Osteoblast (primary cell): ENCODE data around the gene AP4M1. TPM values are rescaled to one million over a fixed set of nuclear protein-coding genes. Genes with fewer than 3 reads are reported as not detected.

ENCODE experiments used
- DNase-seq: peaks from one replicate; pipeline ENCODE4 v3.0.0; 2011; ENCODE audit warnings: low spot score, mixed read lengths; ENCODE audit not compliant: insufficient read length; ENCODE audit errors: missing footprints
- H2AFZ ChIP-seq: 2 replicates; pipeline ENCODE4 v1.6.0; 2011; ENCODE audit warnings: mild to moderate bottlenecking, low read length
- H3K27ac ChIP-seq: 2 replicates; pipeline ENCODE4 v1.5.1; 2011; ENCODE audit warnings: mild to moderate bottlenecking, low read depth, low read length, moderate library complexity
- H3K27me3 ChIP-seq: 2 replicates; pipeline ENCODE4 v1.6.0; 2012; ENCODE audit warnings: mild to moderate bottlenecking, control low read depth, inconsistent platforms, low read length, moderate library complexity; ENCODE audit not compliant: insufficient read depth
- H3K36me3 ChIP-seq: 2 replicates; pipeline ENCODE4 v1.5.1; 2011; ENCODE audit warnings: mild to moderate bottlenecking, low read length, control low read depth, moderate library complexity; ENCODE audit not compliant: insufficient read depth
- H3K4me1 ChIP-seq: 2 replicates; pipeline ENCODE4 v1.5.1; 2011; ENCODE audit warnings: mild to moderate bottlenecking, low read length, control low read depth, moderate library complexity; ENCODE audit not compliant: insufficient read depth
- H3K4me2 ChIP-seq: 2 replicates; pipeline ENCODE4 v1.6.0; 2011; ENCODE audit warnings: mild to moderate bottlenecking, low read length; ENCODE audit not compliant: insufficient read depth
- H3K4me3 ChIP-seq: fragments of 200-600 bp; sonication (generic); 3 replicates; pipeline ENCODE4 v1.5.1; 2012; ENCODE audit warnings: mild to moderate bottlenecking, low read length, inconsistent platforms; ENCODE audit not compliant: insufficient read depth
- H3K79me2 ChIP-seq: 2 replicates; pipeline ENCODE4 v1.6.0; 2012; ENCODE audit warnings: mild to moderate bottlenecking, low read length, control low read depth, inconsistent platforms; ENCODE audit not compliant: insufficient read depth
- H3K9me3 ChIP-seq: 2 replicates; pipeline ENCODE4 v1.5.1; 2011; ENCODE audit warnings: low read depth, low read length, control low read depth
- H4K20me1 ChIP-seq: 2 replicates; pipeline ENCODE4 v1.6.0; 2012; ENCODE audit warnings: mild to moderate bottlenecking, low read length, control low read depth; ENCODE audit not compliant: insufficient read depth
- CTCF ChIP-seq: IDR thresholded peaks from 2 replicates; pipeline ENCODE4 v1.5.1; 2011; ENCODE audit warnings: mild to moderate bottlenecking, low read depth, low read length, moderate library complexity; ENCODE audit errors: extremely low read depth
- total RNA-seq: library from RNA; depleted of rRNA; stranded (reverse); fragments of >200 nt; gene quantifications from 2 replicates; pipeline ENCODE4 v1.2.3, GENCODE V29; 2012

Gene AP4M1
- total RNA-seq, 1 donor, result 19.5 TPM

- no peak for DNase-seq
- Histone ChIP-seq H4K20me1 (no peaks in the 10 kb centered on the region), H2AFZ (no peak overlapping the region), H3K4me1 (peaks cover 9% of the 10 kb centered on the region), H3K27me3 (no peaks in the 10 kb centered on the region), H3K27ac (no peak overlapping the region), H3K79me2 (peaks cover 16% of the 10 kb centered on the region), H3K4me2 (no peak overlapping the region), H3K4me3 (no peak overlapping the region), H3K9me3 (no peaks in the 10 kb centered on the region), H3K36me3 (peaks cover 27% of the 10 kb centered on the region)
- no peak for TF ChIP-seq CTCF
Observed at GRCh38 chr7:100115026-100115425, 13.6 kb downstream of the AP4M1 start.

DNA sequence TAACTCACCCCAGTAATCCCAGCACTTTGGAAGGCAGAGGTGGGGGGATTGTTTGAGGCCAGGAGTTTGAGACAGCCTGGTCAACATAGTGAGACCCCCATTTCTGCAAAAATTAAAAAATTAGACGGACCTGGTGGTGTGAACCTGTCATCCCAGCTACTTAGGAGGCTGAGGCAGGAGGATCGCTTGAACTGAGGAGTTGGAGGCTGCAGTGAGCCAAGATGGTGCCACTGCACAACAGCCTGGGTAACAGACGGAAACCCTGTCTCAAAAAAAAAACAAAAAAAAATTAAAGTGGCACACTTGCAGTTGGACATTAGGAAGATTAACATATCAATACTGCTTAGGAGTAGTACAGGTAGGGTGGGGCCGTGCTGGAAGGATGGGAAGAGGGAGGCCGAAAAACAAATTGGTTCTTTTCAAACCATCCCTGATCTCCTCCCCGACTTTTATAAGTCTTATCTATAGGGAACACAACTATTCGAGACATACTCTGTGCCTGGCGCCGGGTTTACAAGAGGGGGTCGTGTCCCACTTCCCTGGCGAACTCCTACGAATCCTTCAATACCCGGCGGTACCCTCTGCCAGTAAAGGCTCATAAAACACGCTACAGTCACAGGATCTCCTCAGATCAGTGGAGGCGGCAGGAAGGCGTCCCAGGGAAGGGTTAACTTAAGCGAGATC, 17.1 kb downstream of the AP4M1 start:
- H3K4me2 ChIP-seq, result peak overlapping the region; percentile 95
- peaks cover 12% of the 10 kb centered on the region for H3K36me3 ChIP-seq
- H3K9me3 ChIP-seq, result no peaks in the 10 kb centered on the region
- peak overlapping the region; percentile 94 for H2AFZ ChIP-seq
- peaks cover 18% of the 10 kb centered on the region for H3K4me1 ChIP-seq
- H3K4me3 ChIP-seq, result peak overlapping the region; percentile 78
- H3K79me2 ChIP-seq, result peaks cover 26% of the 10 kb centered on the region
- DNase-seq, result no peak
- TF ChIP-seq CTCF, result no peak
- no peaks in the 10 kb centered on the region for H4K20me1 ChIP-seq
- H3K27me3 ChIP-seq, result no peaks in the 10 kb centered on the region
- H3K27ac ChIP-seq, result peak overlapping the region; percentile 92

DNA sequence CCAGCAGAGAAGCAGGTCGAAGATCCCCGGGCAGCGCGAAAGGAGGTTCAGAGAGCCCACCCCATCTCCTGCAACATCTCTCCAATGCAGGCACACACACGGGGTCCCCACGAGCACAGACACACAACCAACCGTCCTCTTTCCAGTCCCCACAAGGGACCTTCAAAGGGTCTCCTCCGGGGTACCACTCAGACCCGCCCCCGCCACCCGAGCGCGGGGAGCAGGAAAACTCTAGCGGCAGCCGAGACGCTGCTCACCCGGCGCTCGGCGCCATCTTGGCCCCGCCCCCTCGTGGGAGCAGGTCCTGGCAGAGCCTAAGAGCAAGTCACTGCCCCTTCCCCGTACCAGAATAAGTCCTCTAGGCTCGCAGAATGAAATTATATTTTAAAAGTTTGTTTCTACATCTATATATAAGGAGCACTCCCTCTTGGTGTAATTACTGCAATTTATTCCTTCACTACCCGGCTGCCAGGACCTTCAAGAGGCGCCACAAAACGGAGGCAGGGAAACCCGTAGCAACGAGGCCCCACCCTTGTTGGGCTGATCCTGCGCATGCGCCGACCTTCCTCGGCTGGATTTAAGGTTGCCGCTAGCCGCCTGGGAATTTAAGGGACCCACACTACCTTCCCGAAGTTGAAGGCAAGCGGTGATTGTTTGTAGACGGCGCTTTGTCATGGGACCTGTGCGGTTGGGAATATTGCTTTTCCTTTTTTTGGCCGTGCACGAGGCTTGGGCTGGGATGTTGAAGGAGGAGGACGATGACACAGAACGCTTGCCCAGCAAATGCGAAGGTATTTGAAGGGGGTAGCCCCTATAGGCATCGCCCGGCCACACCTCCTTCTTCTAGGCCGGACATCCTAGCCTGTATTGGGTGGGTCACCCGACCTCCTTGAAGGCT, 17.9 kb downstream of the AP4M1 start, which contains the start of the genes CNPY4 and TAF6:
CNPY4 (plus strand) TSS at position 563 of the 898 bp plus-strand sequence; CDS start at position 674, 111 bp downstream.
TAF6 (minus strand) TSS at position 287 of the 898 bp plus-strand sequence. CDS start 5,149 bp downstream, outside the sequence.
- H3K4me1 ChIP-seq, result peaks cover 18% of the 10 kb centered on the region
- TF ChIP-seq CTCF, result no peak
- peak within 1 kb of the TSS; percentile 95 for H3K4me2 ChIP-seq
- DNase-seq, result peak; percentile 99
- H3K79me2 ChIP-seq, result peaks cover 26% of the 10 kb centered on the region
- peak within 1 kb of the TSS; percentile 78 for H3K4me3 ChIP-seq
- peak within 1 kb of the TSS; percentile 94 for H2AFZ ChIP-seq
- H3K27me3 ChIP-seq, result no peaks in the 10 kb centered on the region
- H3K27ac ChIP-seq, result peak within 1 kb of the TSS; percentile 92
- H4K20me1 ChIP-seq, result no peaks in the 10 kb centered on the region
- peaks cover 7% of the 10 kb centered on the region for H3K36me3 ChIP-seq
- no peaks in the 10 kb centered on the region for H3K9me3 ChIP-seq
